Ovary (tissue), 3 donors: ENCODE results near the gene PAX1.

Experiments used
- EP300 ChIP-seq: sonication (generic); formaldehyde crosslinking; IDR thresholded peaks from one replicate; pipeline ENCODE4 v1.6.1; 2017; ENCODE audit warnings: antibody characterized with exemption
- TF ChIP-seq, protein P1 (sequence below), 3 donors: fragments of 450-650 bp in 2 of 3; fragments of 200-600 bp in 1 of 3; IDR thresholded peaks; one replicate each; pipeline versions ENCODE4 v1.5.1 to v1.8.0; 2016 to 2022; ENCODE audit warnings: antibody characterized with exemption in 3 of 3, mild to moderate bottlenecking in 1 of 3
- donor health status: DM: no; HTN: no; CAD: no.

DNA sequence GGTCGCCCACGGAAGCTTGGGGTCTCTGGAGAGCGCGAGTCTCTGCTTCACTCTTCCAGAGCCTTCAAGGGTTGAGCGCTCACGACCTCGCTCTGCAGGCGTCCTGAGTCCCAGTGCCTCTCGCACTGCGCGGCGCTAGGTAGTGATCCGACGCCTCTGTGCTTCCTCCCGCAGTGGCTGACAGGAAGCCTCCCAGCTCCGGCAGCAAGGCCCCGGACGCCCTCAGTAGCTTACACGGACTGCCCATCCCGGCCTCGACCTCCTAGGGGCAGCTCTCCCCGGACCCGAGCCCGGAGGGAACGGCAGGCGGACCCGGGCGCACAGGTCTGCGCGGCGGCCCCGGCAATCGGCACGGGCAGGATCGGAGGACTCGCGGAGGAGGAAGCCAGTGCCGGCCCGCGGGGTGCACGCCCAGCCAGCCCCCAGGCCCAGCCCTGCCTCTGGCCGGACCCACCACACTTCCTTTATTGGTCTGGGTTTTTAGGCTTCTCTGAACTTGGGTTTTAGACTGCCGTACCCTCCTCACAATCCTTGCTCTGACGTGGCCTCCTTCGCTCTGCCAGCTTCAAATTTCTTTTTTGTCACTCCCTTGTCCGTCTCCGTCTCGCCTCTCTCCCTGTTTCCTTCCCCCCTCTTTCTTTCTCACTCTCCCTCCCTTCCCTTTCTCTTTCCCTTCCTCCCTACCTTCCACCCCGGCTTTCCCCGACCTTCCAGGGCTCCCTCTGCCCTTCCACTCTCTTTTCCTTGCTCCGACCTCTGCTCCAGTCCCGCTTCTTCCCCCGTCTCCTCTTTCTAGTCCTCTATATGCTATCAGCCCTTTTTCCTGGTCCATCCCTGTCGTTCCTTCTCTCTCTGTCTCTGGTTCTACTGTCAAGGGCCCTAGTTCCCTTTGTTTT lies 9.1 kb downstream of the PAX1 start:
- no peak for TF ChIP-seq EP300
- TF ChIP-seq, protein P1, sequence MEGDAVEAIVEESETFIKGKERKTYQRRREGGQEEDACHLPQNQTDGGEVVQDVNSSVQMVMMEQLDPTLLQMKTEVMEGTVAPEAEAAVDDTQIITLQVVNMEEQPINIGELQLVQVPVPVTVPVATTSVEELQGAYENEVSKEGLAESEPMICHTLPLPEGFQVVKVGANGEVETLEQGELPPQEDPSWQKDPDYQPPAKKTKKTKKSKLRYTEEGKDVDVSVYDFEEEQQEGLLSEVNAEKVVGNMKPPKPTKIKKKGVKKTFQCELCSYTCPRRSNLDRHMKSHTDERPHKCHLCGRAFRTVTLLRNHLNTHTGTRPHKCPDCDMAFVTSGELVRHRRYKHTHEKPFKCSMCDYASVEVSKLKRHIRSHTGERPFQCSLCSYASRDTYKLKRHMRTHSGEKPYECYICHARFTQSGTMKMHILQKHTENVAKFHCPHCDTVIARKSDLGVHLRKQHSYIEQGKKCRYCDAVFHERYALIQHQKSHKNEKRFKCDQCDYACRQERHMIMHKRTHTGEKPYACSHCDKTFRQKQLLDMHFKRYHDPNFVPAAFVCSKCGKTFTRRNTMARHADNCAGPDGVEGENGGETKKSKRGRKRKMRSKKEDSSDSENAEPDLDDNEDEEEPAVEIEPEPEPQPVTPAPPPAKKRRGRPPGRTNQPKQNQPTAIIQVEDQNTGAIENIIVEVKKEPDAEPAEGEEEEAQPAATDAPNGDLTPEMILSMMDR (IDR thresholded peaks at IDR 0.05) = no peak
